ENCODE data around the gene PHIP.

DNA sequence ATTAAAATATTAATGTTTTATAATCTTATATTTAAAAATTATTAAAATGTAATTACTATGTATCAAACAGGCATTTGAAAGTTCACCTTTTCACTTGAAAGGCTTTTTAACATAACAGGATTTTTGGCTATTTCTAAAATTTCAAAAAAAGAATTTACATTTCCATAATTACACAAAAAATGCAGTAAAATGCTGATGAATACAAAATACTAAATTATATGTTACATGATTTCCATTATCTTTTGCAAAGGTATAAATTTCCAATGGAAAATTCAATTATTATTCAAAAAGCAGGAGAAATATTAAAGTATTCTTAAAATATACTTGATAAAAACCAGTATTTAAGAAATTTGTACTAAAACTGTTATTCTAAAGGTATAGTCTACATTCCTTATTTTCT lies 66.1 kb downstream of the PHIP start:
- TF ChIP-seq, protein P1, sequence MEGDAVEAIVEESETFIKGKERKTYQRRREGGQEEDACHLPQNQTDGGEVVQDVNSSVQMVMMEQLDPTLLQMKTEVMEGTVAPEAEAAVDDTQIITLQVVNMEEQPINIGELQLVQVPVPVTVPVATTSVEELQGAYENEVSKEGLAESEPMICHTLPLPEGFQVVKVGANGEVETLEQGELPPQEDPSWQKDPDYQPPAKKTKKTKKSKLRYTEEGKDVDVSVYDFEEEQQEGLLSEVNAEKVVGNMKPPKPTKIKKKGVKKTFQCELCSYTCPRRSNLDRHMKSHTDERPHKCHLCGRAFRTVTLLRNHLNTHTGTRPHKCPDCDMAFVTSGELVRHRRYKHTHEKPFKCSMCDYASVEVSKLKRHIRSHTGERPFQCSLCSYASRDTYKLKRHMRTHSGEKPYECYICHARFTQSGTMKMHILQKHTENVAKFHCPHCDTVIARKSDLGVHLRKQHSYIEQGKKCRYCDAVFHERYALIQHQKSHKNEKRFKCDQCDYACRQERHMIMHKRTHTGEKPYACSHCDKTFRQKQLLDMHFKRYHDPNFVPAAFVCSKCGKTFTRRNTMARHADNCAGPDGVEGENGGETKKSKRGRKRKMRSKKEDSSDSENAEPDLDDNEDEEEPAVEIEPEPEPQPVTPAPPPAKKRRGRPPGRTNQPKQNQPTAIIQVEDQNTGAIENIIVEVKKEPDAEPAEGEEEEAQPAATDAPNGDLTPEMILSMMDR (IDR thresholded peaks at IDR 0.05), result no peak
- TF ChIP-seq POLR2A (IDR thresholded peaks at IDR 0.05), result no peak

Data from body of pancreas (tissue), 4 donors.